ENCODE data around the gene CTNND1.

The CTNND1 gene

DNA sequence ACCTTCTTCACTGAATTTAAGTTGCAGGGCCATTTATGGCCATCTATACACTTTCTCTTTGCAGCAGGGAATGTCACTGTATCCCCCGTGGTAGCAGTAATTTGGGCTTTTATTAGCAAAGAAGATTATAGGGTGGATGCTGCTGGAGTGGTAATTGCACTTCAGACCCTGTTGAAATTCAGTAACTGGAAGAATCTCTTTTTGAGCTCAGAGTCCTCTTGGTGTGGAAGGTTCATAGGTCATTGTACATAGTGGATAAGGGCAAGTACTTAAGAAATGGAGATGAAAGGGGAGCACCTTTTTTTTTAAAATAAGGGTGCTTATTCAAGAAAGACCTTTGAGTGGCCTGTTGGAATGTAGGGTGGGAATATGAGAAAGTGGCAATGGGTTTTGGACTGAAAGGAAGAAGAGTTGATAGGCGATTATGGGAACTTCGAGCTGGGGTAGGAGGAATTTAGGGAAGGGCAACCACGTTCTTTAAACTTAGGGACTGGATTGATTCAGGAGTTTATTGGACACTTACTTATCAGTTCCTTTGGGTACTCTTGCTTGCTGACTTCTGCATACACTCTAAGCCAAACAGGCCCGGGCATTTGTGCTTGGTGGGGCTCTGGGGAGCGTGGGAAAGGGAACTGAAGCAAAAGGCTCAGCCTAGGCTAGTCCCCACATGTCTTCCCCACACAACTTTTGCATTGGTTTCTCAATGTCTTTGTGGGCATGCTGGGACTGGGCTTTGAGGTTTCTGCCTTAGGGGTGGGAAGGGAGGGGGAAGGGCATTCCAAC lies 26.5 kb downstream of the CTNND1 start:
- Histone ChIP-seq H3K4me1 (ENCODE audit: control insufficient read depth in 5 of 5, insufficient read depth in 5 of 5, low read length in 5 of 5) (peaks cover 12 to 76% (median 37%) of the 10 kb centered on the region in 5 donors), H3K27ac (ENCODE audit: low read depth, low read length) (no peak overlapping the region), H3K36me3 (ENCODE audit: control insufficient read depth in 5 of 5, insufficient read depth in 5 of 5, low read length in 5 of 5) (peaks cover 0 to 12% (median 11%) of the 10 kb centered on the region in 5 donors), H3K27me3 (ENCODE audit: control insufficient read depth in 5 of 5, insufficient read depth in 4 of 5, low read length in 5 of 5) (no peaks in the 10 kb centered on the region), H3K4me3 (ENCODE audit: low read depth in 1 of 5, low read length in 5 of 5) (no peak overlapping the region), H3K9ac (ENCODE audit: low read length in 5 of 5) (no peak overlapping the region), H3K9me3 (ENCODE audit: control insufficient read depth in 5 of 5, low read length in 5 of 5) (no peaks in the 10 kb centered on the region)

DNA sequence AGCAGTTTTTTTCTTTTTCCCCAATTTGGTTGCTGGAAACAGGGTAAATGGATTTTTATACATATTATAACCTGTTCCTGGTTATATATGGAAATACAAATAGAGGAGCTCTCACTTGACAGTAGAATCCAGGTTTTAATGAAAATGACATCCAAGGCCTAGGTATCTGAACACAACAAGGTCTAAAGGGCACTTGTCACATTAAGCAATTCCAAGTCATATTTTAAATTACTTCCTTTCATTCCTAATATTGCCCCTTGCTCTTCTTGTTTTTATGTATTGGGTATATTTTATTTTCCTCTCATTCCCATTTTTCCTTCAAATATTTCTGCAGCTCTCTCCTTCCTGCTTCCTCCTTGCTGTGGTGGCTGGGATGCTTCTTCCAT lies 27.1 kb downstream of the CTNND1 start:
- Histone ChIP-seq H3K9me3 (ENCODE audit: control insufficient read depth in 5 of 5, low read length in 5 of 5) (no peaks in the 10 kb centered on the region), H3K27me3 (ENCODE audit: control insufficient read depth in 5 of 5, insufficient read depth in 4 of 5, low read length in 5 of 5) (no peaks in the 10 kb centered on the region), H3K27ac (ENCODE audit: low read depth, low read length) (no peak overlapping the region), H3K4me3 (ENCODE audit: low read depth in 1 of 5, low read length in 5 of 5) (no peak overlapping the region), H3K4me1 (ENCODE audit: control insufficient read depth in 5 of 5, insufficient read depth in 5 of 5, low read length in 5 of 5) (peaks cover 14 to 81% (median 42%) of the 10 kb centered on the region in 5 donors), H3K36me3 (ENCODE audit: control insufficient read depth in 5 of 5, insufficient read depth in 5 of 5, low read length in 5 of 5) (peaks cover 0 to 15% (median 11%) of the 10 kb centered on the region in 5 donors), H3K9ac (ENCODE audit: low read length in 5 of 5) (no peak overlapping the region)

DNA sequence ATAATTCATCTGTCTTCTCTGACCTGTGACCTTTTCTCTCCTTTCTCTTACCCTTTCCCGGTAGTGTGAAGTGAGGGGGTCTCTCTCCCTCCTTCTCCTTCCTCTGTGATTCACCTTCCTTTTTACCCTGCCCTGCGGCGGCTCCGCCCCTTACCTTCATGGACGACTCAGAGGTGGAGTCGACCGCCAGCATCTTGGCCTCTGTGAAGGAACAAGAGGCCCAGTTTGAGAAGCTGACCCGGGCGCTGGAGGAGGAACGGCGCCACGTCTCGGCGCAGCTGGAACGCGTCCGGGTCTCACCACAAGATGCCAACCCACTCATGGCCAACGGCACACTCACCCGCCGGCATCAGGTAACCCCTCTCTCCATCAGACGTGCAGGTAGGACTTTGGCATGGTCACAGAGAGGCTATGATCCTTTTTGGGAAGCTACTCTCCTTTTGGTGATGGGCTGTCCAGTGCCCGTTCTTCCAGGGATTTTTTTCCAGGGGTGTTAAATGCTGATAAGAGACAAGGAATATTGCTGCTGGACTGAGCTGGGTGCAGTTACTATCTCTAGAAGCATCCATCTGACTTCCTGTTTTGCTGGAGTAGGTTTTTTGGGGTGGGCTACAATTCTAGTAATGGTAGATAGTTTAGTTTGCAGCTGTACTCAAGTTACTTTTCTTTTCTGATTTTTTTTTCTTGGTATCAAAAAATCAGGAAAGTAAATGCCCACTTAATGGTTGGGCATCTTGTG lies 29.9 kb downstream of the CTNND1 start:
- Histone ChIP-seq H3K4me3 (ENCODE audit: low read depth in 1 of 5, low read length in 5 of 5) (no peak overlapping the region), H3K9me3 (ENCODE audit: control insufficient read depth in 5 of 5, low read length in 5 of 5) (no peaks in the 10 kb centered on the region), H3K36me3 (ENCODE audit: control insufficient read depth in 5 of 5, insufficient read depth in 5 of 5, low read length in 5 of 5) (peaks cover 3 to 38% (median 25%) of the 10 kb centered on the region in 5 donors), H3K4me1 (ENCODE audit: control insufficient read depth in 5 of 5, insufficient read depth in 5 of 5, low read length in 5 of 5) (peaks cover 14 to 72% (median 46%) of the 10 kb centered on the region in 5 donors), H3K27ac (ENCODE audit: low read depth, low read length) (peak overlapping the region; percentile 76), H3K27me3 (ENCODE audit: control insufficient read depth in 5 of 5, insufficient read depth in 4 of 5, low read length in 5 of 5) (no peaks in the 10 kb centered on the region), H3K9ac (ENCODE audit: low read length in 5 of 5) (no peak overlapping the region)

DNA sequence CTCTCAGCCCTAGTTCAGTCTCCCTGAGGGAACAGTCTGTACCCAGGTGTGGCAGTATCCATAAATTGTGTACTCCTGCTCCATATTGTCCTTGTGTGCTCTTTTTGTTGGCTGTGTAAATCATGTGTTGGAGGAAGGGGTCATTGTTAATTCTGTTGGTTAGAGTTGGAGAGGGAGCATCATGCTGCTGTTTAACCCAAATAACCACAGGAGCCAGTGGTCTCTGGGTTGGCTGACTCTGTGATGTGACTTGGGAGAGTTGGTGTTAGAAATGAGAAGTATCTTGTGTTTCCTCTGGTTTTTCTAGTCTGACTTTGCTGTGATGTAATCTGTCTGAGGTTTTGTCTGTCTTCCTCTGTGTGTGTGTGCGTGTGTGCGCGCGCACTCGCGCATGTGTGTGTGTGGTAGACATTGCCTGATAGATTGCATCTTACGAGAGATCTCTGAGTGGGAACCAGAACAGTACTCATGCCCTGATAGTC lies 30.5 kb downstream of the CTNND1 start:
- Histone ChIP-seq H3K9ac (ENCODE audit: low read length in 5 of 5) (peak overlapping the region in 3 of 5 donors; percentile 24 to 38 (median 30)), H3K4me3 (ENCODE audit: low read depth in 1 of 5, low read length in 5 of 5) (peak overlapping the region in 3 of 5 donors; percentile 17 to 30 (median 29)), H3K4me1 (ENCODE audit: control insufficient read depth in 5 of 5, insufficient read depth in 5 of 5, low read length in 5 of 5) (peaks cover 11 to 69% (median 40%) of the 10 kb centered on the region in 5 donors), H3K36me3 (ENCODE audit: control insufficient read depth in 5 of 5, insufficient read depth in 5 of 5, low read length in 5 of 5) (peaks cover 3 to 43% (median 30%) of the 10 kb centered on the region in 5 donors), H3K27me3 (ENCODE audit: control insufficient read depth in 5 of 5, insufficient read depth in 4 of 5, low read length in 5 of 5) (no peaks in the 10 kb centered on the region), H3K27ac (ENCODE audit: low read depth, low read length) (peak overlapping the region; percentile 76), H3K9me3 (ENCODE audit: control insufficient read depth in 5 of 5, low read length in 5 of 5) (no peaks in the 10 kb centered on the region)

DNA sequence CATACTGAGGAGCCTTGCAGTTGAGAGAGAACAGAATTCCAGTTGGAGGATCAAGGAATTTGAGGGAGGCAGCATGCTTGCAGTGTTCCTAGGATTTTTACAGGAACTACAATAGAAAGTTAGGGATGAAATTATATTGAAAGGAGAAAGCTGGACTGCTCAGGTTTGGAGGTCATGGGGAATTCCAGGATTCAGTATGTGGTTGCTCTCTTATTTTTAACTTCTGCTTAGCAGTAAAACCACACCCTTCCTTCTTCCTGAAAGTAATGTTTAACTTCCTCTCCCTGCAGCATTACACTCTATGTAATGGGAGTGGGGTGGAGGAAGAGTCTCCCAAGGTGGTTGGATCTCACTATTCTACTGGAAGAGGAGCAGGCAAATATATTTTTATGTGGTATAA lies 31.3 kb downstream of the CTNND1 start:
- no peaks in the 10 kb centered on the region for H3K27me3 ChIP-seq (ENCODE audit: control insufficient read depth in 5 of 5, insufficient read depth in 4 of 5, low read length in 5 of 5)
- peaks cover 10 to 61% (median 32%) of the 10 kb centered on the region in 5 donors for H3K4me1 ChIP-seq (ENCODE audit: control insufficient read depth in 5 of 5, insufficient read depth in 5 of 5, low read length in 5 of 5)
- peaks cover 3 to 45% (median 32%) of the 10 kb centered on the region in 5 donors for H3K36me3 ChIP-seq (ENCODE audit: control insufficient read depth in 5 of 5, insufficient read depth in 5 of 5, low read length in 5 of 5)
- peak overlapping the region in 3 of 5 donors; percentile 27 to 30 (median 29) for H3K4me3 ChIP-seq (ENCODE audit: low read depth in 1 of 5, low read length in 5 of 5)
- no peak overlapping the region for H3K9ac ChIP-seq (ENCODE audit: low read length in 5 of 5)
- no peaks in the 10 kb centered on the region for H3K9me3 ChIP-seq (ENCODE audit: control insufficient read depth in 5 of 5, low read length in 5 of 5)
- peak overlapping the region; percentile 76 for H3K27ac ChIP-seq (ENCODE audit: low read depth, low read length)

DNA sequence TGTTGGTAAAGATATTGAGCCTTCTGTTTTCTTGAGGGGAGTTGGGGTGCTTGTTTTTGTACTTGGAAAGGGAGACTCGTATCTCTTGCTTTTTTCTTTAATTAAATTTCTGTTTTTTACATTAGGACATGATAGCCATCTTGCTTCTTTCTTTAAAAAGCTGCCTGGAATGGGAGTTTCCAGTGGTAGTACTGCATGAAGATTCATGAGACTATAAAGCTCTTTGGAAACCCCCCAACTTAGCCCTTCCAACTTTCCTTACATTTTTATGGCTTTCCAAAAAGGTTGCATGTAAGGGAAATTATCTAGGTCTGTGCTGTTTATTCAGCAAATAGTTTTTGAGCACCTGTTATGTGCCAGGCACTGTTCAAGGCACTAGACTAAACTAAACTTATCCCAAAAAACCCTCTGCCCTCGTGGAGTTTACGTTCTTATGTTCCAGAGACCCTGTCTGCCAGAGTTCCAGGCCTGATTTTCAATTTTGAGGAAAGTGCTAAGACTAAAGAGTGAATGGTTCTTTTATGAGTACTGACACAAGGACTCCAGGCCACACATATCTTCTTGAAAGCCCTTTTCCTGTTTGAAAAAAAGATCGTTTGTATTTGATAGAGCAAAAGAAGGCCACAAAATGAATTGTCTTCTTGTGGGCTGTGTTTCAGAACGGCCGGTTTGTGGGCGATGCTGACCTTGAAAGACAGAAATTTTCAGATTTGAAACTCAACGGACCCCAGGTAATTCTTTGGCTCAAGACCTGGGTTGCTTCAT lies 31.9 kb downstream of the CTNND1 start:
- peaks cover 4 to 49% (median 33%) of the 10 kb centered on the region in 5 donors for H3K36me3 ChIP-seq (ENCODE audit: control insufficient read depth in 5 of 5, insufficient read depth in 5 of 5, low read length in 5 of 5)
- H3K9ac ChIP-seq (ENCODE audit: low read length in 5 of 5), result peak overlapping the region in 1 of 5 donors; percentile 47
- H3K4me1 ChIP-seq (ENCODE audit: control insufficient read depth in 5 of 5, insufficient read depth in 5 of 5, low read length in 5 of 5), result peaks cover 10 to 57% (median 25%) of the 10 kb centered on the region in 5 donors
- H3K4me3 ChIP-seq (ENCODE audit: low read depth in 1 of 5, low read length in 5 of 5), result no peak overlapping the region
- H3K9me3 ChIP-seq (ENCODE audit: control insufficient read depth in 5 of 5, low read length in 5 of 5), result no peaks in the 10 kb centered on the region
- no peaks in the 10 kb centered on the region for H3K27me3 ChIP-seq (ENCODE audit: control insufficient read depth in 5 of 5, insufficient read depth in 4 of 5, low read length in 5 of 5)
- H3K27ac ChIP-seq (ENCODE audit: low read depth, low read length), result peak overlapping the region; percentile 76

DNA sequence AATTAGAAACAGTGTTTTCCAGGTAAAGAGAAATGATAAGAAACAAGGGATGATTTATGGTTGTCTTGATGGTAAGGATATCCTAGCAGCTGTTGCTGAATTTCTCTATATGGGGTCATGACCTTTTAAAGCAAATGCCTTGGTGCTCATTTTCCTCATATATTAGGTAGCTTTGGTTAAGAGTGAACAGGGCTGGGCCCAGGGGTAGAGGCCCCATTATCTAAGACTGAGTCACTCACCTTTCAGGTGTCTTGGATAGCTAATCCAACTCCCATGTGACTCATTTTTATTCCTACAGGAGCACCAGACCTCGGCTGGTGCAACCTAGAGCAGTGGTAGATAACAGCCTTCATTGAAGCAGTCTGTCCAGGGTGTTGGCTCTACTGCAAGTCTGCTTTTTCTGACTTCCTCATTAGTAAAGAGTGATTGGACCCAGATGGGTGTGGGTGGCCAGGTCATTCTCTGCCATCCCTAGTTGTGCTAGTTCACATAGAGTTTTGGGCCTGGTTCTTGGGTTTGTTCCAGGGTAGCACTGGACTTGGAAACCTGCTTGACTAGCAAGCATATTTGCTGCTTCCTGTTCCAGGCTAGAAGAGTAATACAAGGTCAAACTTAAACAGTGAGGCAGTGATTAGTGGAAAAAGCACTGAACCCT lies 37.4 kb downstream of the CTNND1 start:
- no peaks in the 10 kb centered on the region for H3K27me3 ChIP-seq (ENCODE audit: control insufficient read depth in 5 of 5, insufficient read depth in 4 of 5, low read length in 5 of 5)
- H3K27ac ChIP-seq (ENCODE audit: low read depth, low read length), result peak overlapping the region; percentile 25
- H3K9me3 ChIP-seq (ENCODE audit: control insufficient read depth in 5 of 5, low read length in 5 of 5), result no peaks in the 10 kb centered on the region
- no peak overlapping the region for H3K4me3 ChIP-seq (ENCODE audit: low read depth in 1 of 5, low read length in 5 of 5)
- peaks cover 19 to 62% (median 49%) of the 10 kb centered on the region in 5 donors for H3K36me3 ChIP-seq (ENCODE audit: control insufficient read depth in 5 of 5, insufficient read depth in 5 of 5, low read length in 5 of 5)
- H3K9ac ChIP-seq (ENCODE audit: low read length in 5 of 5), result peak overlapping the region in 3 of 5 donors; percentile 3 to 42 (median 16)
- peaks cover 2 to 53% (median 27%) of the 10 kb centered on the region in 5 donors for H3K4me1 ChIP-seq (ENCODE audit: control insufficient read depth in 5 of 5, insufficient read depth in 5 of 5, low read length in 5 of 5)

DNA sequence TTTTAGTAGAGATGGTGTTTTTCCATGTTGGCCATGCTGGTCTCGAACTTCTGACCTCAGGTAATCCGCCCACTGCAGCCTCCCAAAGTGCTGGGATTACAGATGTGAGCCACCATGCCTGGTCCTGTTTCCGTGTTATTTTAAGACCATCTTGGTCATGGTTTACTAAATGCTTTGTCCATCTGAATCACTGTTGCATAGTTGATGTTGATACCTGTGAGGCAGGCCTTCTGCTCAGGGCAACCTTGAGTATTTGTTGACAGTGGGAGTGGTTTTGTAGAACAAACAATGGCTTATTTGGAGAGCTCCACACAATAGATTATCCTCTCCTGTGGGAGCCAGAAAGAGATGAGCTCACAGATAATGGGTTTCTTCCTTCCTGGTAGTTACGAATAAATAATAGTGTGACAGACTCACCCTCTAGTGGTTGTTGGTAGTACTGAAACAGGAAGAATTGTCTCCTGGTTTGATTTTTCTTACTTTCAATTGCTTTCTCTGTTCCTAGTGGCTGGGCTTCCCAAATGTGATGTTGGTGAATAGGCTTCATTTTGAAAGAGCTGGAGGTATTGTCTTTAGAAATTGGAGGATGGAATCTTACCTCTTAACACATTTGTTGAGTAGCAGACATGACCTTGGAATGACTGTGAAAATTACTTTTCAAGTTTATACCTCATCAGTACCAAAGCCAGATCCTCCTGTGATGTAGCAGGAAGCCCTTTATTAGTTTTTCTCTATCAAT lies 39.0 kb downstream of the CTNND1 start:
- Histone ChIP-seq H3K9ac (ENCODE audit: low read length in 5 of 5) (no peak overlapping the region), H3K36me3 (ENCODE audit: control insufficient read depth in 5 of 5, insufficient read depth in 5 of 5, low read length in 5 of 5) (peaks cover 26 to 65% (median 56%) of the 10 kb centered on the region in 5 donors), H3K27me3 (ENCODE audit: control insufficient read depth in 5 of 5, insufficient read depth in 4 of 5, low read length in 5 of 5) (no peaks in the 10 kb centered on the region), H3K9me3 (ENCODE audit: control insufficient read depth in 5 of 5, low read length in 5 of 5) (no peaks in the 10 kb centered on the region), H3K4me3 (ENCODE audit: low read depth in 1 of 5, low read length in 5 of 5) (no peak overlapping the region), H3K4me1 (ENCODE audit: control insufficient read depth in 5 of 5, insufficient read depth in 5 of 5, low read length in 5 of 5) (peaks cover 2 to 50% (median 25%) of the 10 kb centered on the region in 5 donors), H3K27ac (ENCODE audit: low read depth, low read length) (peak overlapping the region; percentile 16)

DNA sequence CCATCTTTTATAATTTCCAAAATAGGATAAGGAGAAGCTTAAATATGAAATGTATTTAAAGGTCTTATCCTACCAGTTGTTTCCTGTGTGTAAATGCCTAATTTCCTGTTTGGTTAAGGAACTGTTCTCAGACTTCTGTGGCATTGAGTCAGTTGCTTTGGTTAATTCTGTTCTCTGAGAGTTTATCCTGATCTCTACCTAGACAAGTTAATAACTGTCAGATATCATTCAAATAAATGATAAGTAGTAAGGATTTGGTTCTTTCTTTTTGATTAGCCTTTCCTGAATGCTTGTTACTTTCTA lies 39.5 kb downstream of the CTNND1 start:
- H3K27me3 ChIP-seq (ENCODE audit: control insufficient read depth in 5 of 5, insufficient read depth in 4 of 5, low read length in 5 of 5), result no peaks in the 10 kb centered on the region
- H3K27ac ChIP-seq (ENCODE audit: low read depth, low read length), result peak overlapping the region; percentile 16
- no peak overlapping the region for H3K4me3 ChIP-seq (ENCODE audit: low read depth in 1 of 5, low read length in 5 of 5)
- no peaks in the 10 kb centered on the region for H3K9me3 ChIP-seq (ENCODE audit: control insufficient read depth in 5 of 5, low read length in 5 of 5)
- peaks cover 23 to 65% (median 56%) of the 10 kb centered on the region in 5 donors for H3K36me3 ChIP-seq (ENCODE audit: control insufficient read depth in 5 of 5, insufficient read depth in 5 of 5, low read length in 5 of 5)
- H3K9ac ChIP-seq (ENCODE audit: low read length in 5 of 5), result no peak overlapping the region
- H3K4me1 ChIP-seq (ENCODE audit: control insufficient read depth in 5 of 5, insufficient read depth in 5 of 5, low read length in 5 of 5), result peaks cover 5 to 55% (median 30%) of the 10 kb centered on the region in 5 donors

Data from subcutaneous abdominal adipose tissue (tissue), 5 donors.